HEK293 (cell line): ENCODE measurements around the gene SLC12A8.

Experiments used
- CTCF ChIA-PET: fragments of 350-600 bp; formaldehyde crosslinking; extraction: SDS; loops from one replicate; lab custom pipeline; 2021; ENCODE audit warnings: antibody characterized with exemption; lab: Yijun Ruan, JAX
- POLR2A ChIA-PET: fragments of 300-600 bp; formaldehyde crosslinking; extraction: SDS; loops from one replicate; lab custom pipeline; 2020; ENCODE audit warnings: antibody characterized with exemption, inconsistent platforms; lab: Yijun Ruan, JAX
- H3K27ac ChIP-seq: fragments of 200-500 bp; sonication (Bioruptor generic); 2 replicates; pipeline ENCODE4 v1.5.1; 2014; ENCODE audit warnings: low read depth, low read length, control low read depth, inconsistent platforms; ENCODE audit errors: extremely low read depth
- H3K36me3 ChIP-seq, 2 experiments: fragments of 200-500 bp in 1 of 2; sonication (Bioruptor generic) in 1 of 2; 1 replicate in 1 of 2; 2 replicates in 1 of 2; pipeline ENCODE4 v1.5.1; 2014 to 2017; ENCODE audit warnings: inconsistent platforms in 2 of 2, low read length in 2 of 2; ENCODE audit not compliant: control insufficient read depth in 2 of 2, insufficient read depth in 1 of 2
- H3K4me1 ChIP-seq: fragments of 200-500 bp; sonication (Bioruptor generic); 2 replicates; pipeline ENCODE4 v1.5.1; 2014; ENCODE audit warnings: mild to moderate bottlenecking, low read length, inconsistent platforms; ENCODE audit not compliant: control insufficient read depth, insufficient read depth
- H3K4me3 ChIP-seq: 2 replicates; pipeline ENCODE4 v1.5.1; 2011; ENCODE audit warnings: low read depth, mild to moderate bottlenecking, control low read depth, low read length, moderate library complexity
- H3K9me3 ChIP-seq: fragments of 200-500 bp; sonication (Bioruptor generic); 2 replicates; pipeline ENCODE4 v1.5.1; 2014; ENCODE audit warnings: low read depth, low read length, inconsistent platforms; ENCODE audit not compliant: control insufficient read depth, insufficient read depth
- BCL11A ChIP-seq: fragments of 450-650 bp; formaldehyde crosslinking; IDR thresholded peaks from 2 replicates; pipeline ENCODE4 v1.5.1; 2016; ENCODE audit warnings: low read depth, missing biosample characterization, missing genetic modification characterization
- FEZF1 ChIP-seq: fragments of 450-650 bp; formaldehyde crosslinking; IDR thresholded peaks from 2 replicates; pipeline ENCODE4 v1.5.1; 2016; ENCODE audit warnings: missing biosample characterization, missing genetic modification characterization
- GLI4 ChIP-seq: fragments of 450-650 bp; formaldehyde crosslinking; IDR thresholded peaks from 2 replicates; pipeline ENCODE4 v1.5.1; 2016; ENCODE audit warnings: missing biosample characterization, missing genetic modification characterization
- GLIS2 ChIP-seq: fragments of 450-650 bp; formaldehyde crosslinking; IDR thresholded peaks from 2 replicates; pipeline ENCODE4 v1.5.1; 2016; ENCODE audit warnings: missing biosample characterization, missing genetic modification characterization
- KLF16 ChIP-seq: fragments of 450-650 bp; formaldehyde crosslinking; IDR thresholded peaks from 2 replicates; pipeline ENCODE4 v1.5.1; 2017; ENCODE audit warnings: missing biosample characterization, missing genetic modification characterization
- OVOL3 ChIP-seq: fragments of 450-650 bp; formaldehyde crosslinking; IDR thresholded peaks from 2 replicates; pipeline ENCODE4 v1.5.1; 2016; ENCODE audit warnings: missing biosample characterization, missing genetic modification characterization
- REPIN1 ChIP-seq: fragments of 450-650 bp; formaldehyde crosslinking; IDR thresholded peaks from 2 replicates; pipeline ENCODE4 v1.5.1; 2017; ENCODE audit warnings: missing biosample characterization, missing genetic modification characterization, low read depth
- SCRT1 ChIP-seq: fragments of 450-650 bp; formaldehyde crosslinking; IDR thresholded peaks from 2 replicates; pipeline ENCODE4 v1.5.1; 2016; ENCODE audit warnings: missing biosample characterization, missing genetic modification characterization, borderline replicate concordance
- ZBTB20 ChIP-seq: fragments of 450-650 bp; formaldehyde crosslinking; IDR thresholded peaks from 2 replicates; pipeline ENCODE4 v1.5.1; 2016; ENCODE audit warnings: missing biosample characterization, missing genetic modification characterization
- ZBTB7A ChIP-seq: fragments of 450-650 bp; formaldehyde crosslinking; IDR thresholded peaks from 2 replicates; pipeline ENCODE4 v1.5.1; 2016; ENCODE audit warnings: low read depth, missing biosample characterization, missing genetic modification characterization
- ZFHX2 ChIP-seq: fragments of 450-650 bp; formaldehyde crosslinking; conservative IDR thresholded peaks from 2 replicates; pipeline ENCODE4 v1.5.1; 2016; ENCODE audit warnings: missing biosample characterization, missing genetic modification characterization
- ZNF146 ChIP-seq: fragments of 450-650 bp; formaldehyde crosslinking; IDR thresholded peaks from 2 replicates; pipeline ENCODE4 v1.5.1; 2016; ENCODE audit warnings: missing biosample characterization, missing genetic modification characterization
- ZNF157 ChIP-seq: fragments of 450-650 bp; formaldehyde crosslinking; IDR thresholded peaks from 2 replicates; pipeline ENCODE4 v1.5.1; 2016; ENCODE audit warnings: missing biosample characterization, missing genetic modification characterization
- ZNF169 ChIP-seq: fragments of 450-650 bp; formaldehyde crosslinking; IDR thresholded peaks from 2 replicates; pipeline ENCODE4 v1.5.1; 2016; ENCODE audit warnings: missing biosample characterization, missing genetic modification characterization
- ZNF292 ChIP-seq: fragments of 450-650 bp; formaldehyde crosslinking; IDR thresholded peaks from 2 replicates; pipeline ENCODE4 v1.5.1; 2016; ENCODE audit warnings: low read depth, missing biosample characterization, missing genetic modification characterization, borderline replicate concordance
- ZNF335 ChIP-seq: fragments of 450-650 bp; formaldehyde crosslinking; conservative IDR thresholded peaks from 2 replicates; pipeline ENCODE4 v1.5.1; 2016; ENCODE audit warnings: missing biosample characterization, missing genetic modification characterization
- ZNF354C ChIP-seq: fragments of 450-650 bp; formaldehyde crosslinking; IDR thresholded peaks from 2 replicates; pipeline ENCODE4 v1.5.1; 2016; ENCODE audit warnings: missing biosample characterization, missing genetic modification characterization, low read depth, borderline replicate concordance
- ZNF394 ChIP-seq: fragments of 450-650 bp; formaldehyde crosslinking; IDR thresholded peaks from 2 replicates; pipeline ENCODE4 v1.5.1; 2016; ENCODE audit warnings: missing biosample characterization, missing genetic modification characterization, mild to moderate bottlenecking, moderate library complexity, borderline replicate concordance
- ZNF433 ChIP-seq: fragments of 450-650 bp; formaldehyde crosslinking; IDR thresholded peaks from 2 replicates; pipeline ENCODE4 v1.5.1; 2016; ENCODE audit warnings: missing biosample characterization, missing genetic modification characterization, low read depth
- ZNF555 ChIP-seq: fragments of 450-650 bp; formaldehyde crosslinking; conservative IDR thresholded peaks from 2 replicates; pipeline ENCODE4 v1.5.1; 2017; ENCODE audit warnings: missing biosample characterization, mild to moderate bottlenecking, missing genetic modification characterization, inconsistent platforms
- ZNF561 ChIP-seq: fragments of 450-650 bp; IDR thresholded peaks from 2 replicates; pipeline ENCODE4 v1.5.1; 2018; ENCODE audit warnings: missing biosample characterization, missing genetic modification characterization, borderline replicate concordance
- ZNF677 ChIP-seq: fragments of 450-650 bp; IDR thresholded peaks from 2 replicates; pipeline ENCODE4 v1.5.0; 2018; ENCODE audit warnings: missing biosample characterization, mild to moderate bottlenecking, missing genetic modification characterization, moderate library complexity
- ZNF768 ChIP-seq: fragments of 450-650 bp; formaldehyde crosslinking; IDR thresholded peaks from 2 replicates; pipeline ENCODE4 v1.5.1; 2018; ENCODE audit warnings: missing biosample characterization, mild to moderate bottlenecking, missing genetic modification characterization
- TF ChIP-seq, protein P1 (sequence below): fragments of 450-650 bp; formaldehyde crosslinking; IDR thresholded peaks from 2 replicates; pipeline ENCODE4 v1.5.1; 2017; ENCODE audit warnings: missing biosample characterization, missing genetic modification characterization
- TF ChIP-seq, protein P2 (sequence below): fragments of 450-650 bp; formaldehyde crosslinking; IDR thresholded peaks from 2 replicates; pipeline ENCODE4 v1.5.1; 2016; ENCODE audit warnings: missing biosample characterization, missing genetic modification characterization
- TF ChIP-seq, protein P3 (sequence below): fragments of 450-650 bp; formaldehyde crosslinking; IDR thresholded peaks from 2 replicates; pipeline ENCODE4 v1.5.1; 2016; ENCODE audit warnings: missing biosample characterization, missing genetic modification characterization

The SLC12A8 gene

DNA sequence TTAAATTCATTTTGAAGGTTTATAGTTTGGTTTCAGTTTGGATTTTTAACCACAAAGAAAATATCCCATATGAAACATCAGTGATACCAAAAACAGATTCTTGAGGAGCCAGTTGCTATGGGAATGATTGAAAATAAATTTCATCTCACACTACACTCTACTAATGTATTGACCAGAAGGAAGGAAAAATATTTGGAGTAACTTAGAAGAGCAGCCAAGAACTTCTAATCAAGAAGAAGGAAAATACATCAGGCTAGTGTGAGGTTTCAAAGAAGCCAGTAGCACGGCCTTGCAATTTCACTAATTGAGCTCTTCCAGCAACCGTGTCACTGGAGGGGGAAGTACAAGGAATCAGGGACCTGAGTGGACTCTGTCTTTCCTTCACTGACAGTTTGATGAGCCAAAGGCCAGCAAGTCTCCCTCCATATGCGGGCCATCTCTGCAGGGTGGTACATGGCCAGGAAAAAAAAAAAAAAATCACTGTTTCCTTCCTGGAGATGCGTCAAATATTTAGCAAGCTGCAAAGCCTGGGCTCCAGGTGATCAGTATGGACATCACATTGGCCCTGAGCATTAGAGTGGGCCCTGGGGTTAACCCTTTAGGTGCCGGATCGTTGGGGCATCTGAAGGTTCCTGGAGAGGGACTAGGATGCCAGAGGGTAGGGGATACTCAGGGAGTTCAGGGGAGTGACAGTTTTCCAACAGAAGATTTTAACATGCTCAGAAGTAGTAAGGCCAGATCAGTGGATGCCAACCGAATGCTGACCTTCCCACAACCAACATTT, 37.1 kb downstream of the SLC12A8 start:
- H3K27ac ChIP-seq, result no peak overlapping the region
- H3K4me3 ChIP-seq, result no peak overlapping the region
- no peaks in the 10 kb centered on the region for H3K36me3 ChIP-seq
- ChIA-PET CTCF (interaction anchor here (0.6 kb wide), 2 partner anchors 9 to 413 kb away, joined by 3 to 4 read pairs; no protein-coding TSS in a partner anchor), POLR2A (no interaction called here)
- no peak for TF ChIP-seq ZBTB20 (tag by site-specific recombination)
- no peak for TF ChIP-seq REPIN1 (tag by site-specific recombination)
- TF ChIP-seq KLF16, result no peak
- no peak for TF ChIP-seq ZNF394 (tag by site-specific recombination)
- no peak for TF ChIP-seq FEZF1 (tag by site-specific recombination)
- TF ChIP-seq ZNF292, result no peak
- no peak for TF ChIP-seq ZNF354C
- TF ChIP-seq ZNF768 (tag by site-specific recombination), result no peak
- TF ChIP-seq SCRT1 (tag by site-specific recombination), result no peak
- no peak for TF ChIP-seq ZNF335 (tag by site-specific recombination)
- TF ChIP-seq ZNF677, result no peak
- TF ChIP-seq ZNF555 (tag by site-specific recombination), result no peak
- no peak for TF ChIP-seq GLI4 (tag by site-specific recombination)
- no peak for TF ChIP-seq OVOL3 (tag by site-specific recombination)
- TF ChIP-seq, all 188 proteins: peak for 0
- H3K4me1 ChIP-seq, result no peaks in the 10 kb centered on the region
- no peaks in the 10 kb centered on the region for H3K9me3 ChIP-seq

DNA sequence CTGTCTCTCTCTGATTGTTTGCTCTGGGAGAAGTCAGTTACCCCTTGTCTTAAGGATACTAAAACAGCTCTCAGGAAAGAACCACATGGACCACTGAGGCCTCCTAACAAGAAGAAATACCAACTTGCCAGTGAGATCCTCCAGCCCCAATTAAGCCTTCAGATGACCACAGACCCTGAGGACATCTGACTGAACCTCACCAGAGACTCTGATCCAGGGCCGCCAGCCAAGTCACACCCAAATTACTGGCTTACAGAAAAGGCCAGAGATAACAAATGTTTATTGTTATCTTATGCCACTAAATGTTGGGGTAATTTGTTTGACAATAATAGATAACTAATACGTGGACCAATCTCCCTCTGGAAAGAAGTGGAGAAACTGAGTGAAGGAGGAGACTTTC, 40.2 kb downstream of the SLC12A8 start:
- TF ChIP-seq, protein P1, sequence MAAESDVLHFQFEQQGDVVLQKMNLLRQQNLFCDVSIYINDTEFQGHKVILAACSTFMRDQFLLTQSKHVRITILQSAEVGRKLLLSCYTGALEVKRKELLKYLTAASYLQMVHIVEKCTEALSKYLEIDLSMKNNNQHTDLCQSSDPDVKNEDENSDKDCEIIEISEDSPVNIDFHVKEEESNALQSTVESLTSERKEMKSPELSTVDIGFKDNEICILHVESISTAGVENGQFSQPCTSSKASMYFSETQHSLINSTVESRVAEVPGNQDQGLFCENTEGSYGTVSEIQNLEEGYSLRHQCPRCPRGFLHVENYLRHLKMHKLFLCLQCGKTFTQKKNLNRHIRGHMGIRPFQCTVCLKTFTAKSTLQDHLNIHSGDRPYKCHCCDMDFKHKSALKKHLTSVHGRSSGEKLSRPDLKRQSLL, result no peak
- TF ChIP-seq ZBTB20 (tag by site-specific recombination) (no peak), BCL11A (tag by site-specific recombination) (no peak), ZNF169 (no peak), GLIS2 (no peak), ZFHX2 (tag by site-specific recombination) (no peak), ZBTB7A (tag by site-specific recombination) (no peak), ZNF146 (no peak), ZNF157 (tag by site-specific recombination) (no peak), ZNF354C (no peak), SCRT1 (tag by site-specific recombination) (no peak), ZNF561 (tag by site-specific recombination) (no peak), ZNF433 (tag by site-specific recombination) (no peak)
- TF ChIP-seq, protein P2, sequence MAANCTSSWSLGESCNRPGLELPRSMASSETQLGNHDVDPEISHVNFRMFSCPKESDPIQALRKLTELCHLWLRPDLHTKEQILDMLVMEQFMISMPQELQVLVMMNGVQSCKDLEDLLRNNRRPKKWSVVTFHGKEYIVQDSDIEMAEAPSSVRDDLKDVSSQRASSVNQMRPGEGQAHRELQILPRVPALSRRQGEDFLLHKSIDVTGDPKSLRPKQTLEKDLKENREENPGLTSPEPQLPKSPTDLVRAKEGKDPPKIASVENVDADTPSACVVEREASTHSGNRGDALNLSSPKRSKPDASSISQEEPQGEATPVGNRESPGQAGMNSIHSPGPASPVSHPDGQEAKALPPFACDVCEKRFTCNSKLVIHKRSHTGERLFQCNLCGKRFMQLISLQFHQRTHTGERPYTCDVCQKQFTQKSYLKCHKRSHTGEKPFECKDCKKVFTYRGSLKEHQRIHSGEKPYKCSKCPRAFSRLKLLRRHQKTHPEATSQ (tag by site-specific recombination), result no peak
- TF ChIP-seq, protein P3, sequence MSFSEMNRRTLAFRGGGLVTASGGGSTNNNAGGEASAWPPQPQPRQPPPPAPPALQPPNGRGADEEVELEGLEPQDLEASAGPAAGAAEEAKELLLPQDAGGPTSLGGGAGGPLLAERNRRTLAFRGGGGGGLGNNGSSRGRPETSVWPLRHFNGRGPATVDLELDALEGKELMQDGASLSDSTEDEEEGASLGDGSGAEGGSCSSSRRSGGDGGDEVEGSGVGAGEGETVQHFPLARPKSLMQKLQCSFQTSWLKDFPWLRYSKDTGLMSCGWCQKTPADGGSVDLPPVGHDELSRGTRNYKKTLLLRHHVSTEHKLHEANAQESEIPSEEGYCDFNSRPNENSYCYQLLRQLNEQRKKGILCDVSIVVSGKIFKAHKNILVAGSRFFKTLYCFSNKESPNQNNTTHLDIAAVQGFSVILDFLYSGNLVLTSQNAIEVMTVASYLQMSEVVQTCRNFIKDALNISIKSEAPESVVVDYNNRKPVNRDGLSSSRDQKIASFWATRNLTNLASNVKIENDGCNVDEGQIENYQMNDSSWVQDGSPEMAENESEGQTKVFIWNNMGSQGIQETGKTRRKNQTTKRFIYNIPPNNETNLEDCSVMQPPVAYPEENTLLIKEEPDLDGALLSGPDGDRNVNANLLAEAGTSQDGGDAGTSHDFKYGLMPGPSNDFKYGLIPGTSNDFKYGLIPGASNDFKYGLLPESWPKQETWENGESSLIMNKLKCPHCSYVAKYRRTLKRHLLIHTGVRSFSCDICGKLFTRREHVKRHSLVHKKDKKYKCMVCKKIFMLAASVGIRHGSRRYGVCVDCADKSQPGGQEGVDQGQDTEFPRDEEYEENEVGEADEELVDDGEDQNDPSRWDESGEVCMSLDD (tag by site-specific recombination), result no peak
- TF ChIP-seq, all 188 proteins: peak for 0
- CTCF ChIA-PET, result no interaction called here

More for the DNA sequence above, 40.2 kb downstream of the SLC12A8 start:
- H3K4me1 ChIP-seq, result no peaks in the 10 kb centered on the region
- H3K36me3 ChIP-seq, result no peaks in the 10 kb centered on the region
- no peak overlapping the region for H3K27ac ChIP-seq
- no peaks in the 10 kb centered on the region for H3K9me3 ChIP-seq
- H3K4me3 ChIP-seq, result no peak overlapping the region
- POLR2A ChIA-PET, result no interaction called here
